ENCODE measurements around the gene PAPOLA.
"Not testable (repeated sequence)": the region's sequence is repeated elsewhere in the genome, so short reads cannot be mapped to it uniquely, and the experiment has no call there.

Gene PAPOLA

GRCh38 chr14:96501740-96502620 lies at the start of gene PAPOLA:
TSS of gene PAPOLA (plus strand) at chr14:96502382. CDS start at chr14:96502593, 211 bp downstream.
- DNase-seq (ENCODE audit: low spot score in 2 of 2) (peak; percentile 90 to 98), ATAC-seq (peak; percentile 96)
- peak within 1 kb of the TSS; percentile 94 for H3K4me3 Mint-ChIP-seq
- H3K27ac Mint-ChIP-seq, result peak within 1 kb of the TSS; percentile 100
- no peaks in the 10 kb centered on the region for H3K9me3 Mint-ChIP-seq
- peaks cover 46% of the 10 kb centered on the region for H3K4me1 Mint-ChIP-seq
- H3K36me3 Mint-ChIP-seq, result peaks cover 40% of the 10 kb centered on the region

GRCh38 chr14:96452684-96453083 lies 49.5 kb upstream of the PAPOLA start:
- H3K36me3 Mint-ChIP-seq, result no peaks in the 10 kb centered on the region
- no peak for ATAC-seq
- no peaks in the 10 kb centered on the region for H3K4me1 Mint-ChIP-seq
- no peak for DNase-seq (ENCODE audit: low spot score in 2 of 2)
- no peaks in the 10 kb centered on the region for H3K9me3 Mint-ChIP-seq
- no peak overlapping the region for H3K4me3 Mint-ChIP-seq
- no peak overlapping the region for H3K27ac Mint-ChIP-seq

- ATAC-seq, result peak; percentile 39
- Mint-ChIP-seq H3K27ac (no peak overlapping the region), H3K36me3 (no peaks in the 10 kb centered on the region), H3K9me3 (no peaks in the 10 kb centered on the region), H3K4me1 (no peaks in the 10 kb centered on the region), H3K4me3 (no peak overlapping the region)
- DNase-seq (ENCODE audit: low spot score in 2 of 2), result no peak
These were observed 46.6 kb upstream of the PAPOLA start for GRCh38 chr14:96455588-96455987.

DNA sequence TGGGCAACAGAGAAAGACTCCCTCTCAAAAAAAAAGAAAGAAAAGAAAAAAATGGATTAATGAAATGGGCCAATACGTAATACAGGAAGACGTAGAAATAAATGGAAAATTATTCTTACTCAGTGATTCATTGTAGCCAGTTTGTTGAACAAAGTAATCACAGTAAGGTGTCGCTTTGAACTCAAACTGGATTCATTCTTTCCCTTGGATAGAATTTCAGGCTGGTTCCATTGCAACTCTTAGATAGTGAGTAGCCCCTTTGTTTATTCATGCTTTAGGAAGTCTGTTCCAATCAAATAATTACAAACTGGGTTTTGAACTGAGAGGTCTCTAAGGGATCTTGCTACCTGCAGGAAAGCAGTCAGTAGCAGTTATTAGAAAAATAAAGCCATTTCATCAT lies 42.3 kb upstream of the PAPOLA start:
- Mint-ChIP-seq H3K9me3 (no peaks in the 10 kb centered on the region), H3K4me3 (no peak overlapping the region), H3K27ac (no peak overlapping the region), H3K36me3 (no peaks in the 10 kb centered on the region), H3K4me1 (no peaks in the 10 kb centered on the region)
- no peak for DNase-seq (ENCODE audit: low spot score in 2 of 2)
- no peak for ATAC-seq

GRCh38 chr14:96461950-96462798 lies 40.0 kb upstream of the PAPOLA start:
- H3K36me3 Mint-ChIP-seq, result no peaks in the 10 kb centered on the region

DNA sequence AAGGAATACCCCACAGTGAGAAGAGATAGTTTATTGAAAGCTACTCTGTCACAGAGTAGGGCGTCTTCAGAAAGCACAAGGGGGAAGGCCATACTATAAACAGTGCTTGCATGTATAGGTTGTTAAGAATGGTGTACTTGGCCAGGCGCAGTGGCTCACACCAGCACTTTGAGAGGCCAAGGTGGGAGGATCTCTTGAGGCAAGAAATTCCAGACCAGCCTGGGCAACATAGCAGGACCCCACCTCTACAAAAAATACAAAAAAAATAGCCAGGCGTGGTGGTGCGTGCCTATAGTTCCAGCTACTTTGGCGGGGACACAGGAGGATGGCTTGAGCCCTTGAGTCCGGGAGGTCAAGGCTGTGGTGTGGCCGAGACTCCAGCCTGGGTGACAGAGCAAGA lies 38.0 kb upstream of the PAPOLA start:
- DNase-seq (ENCODE audit: low spot score in 2 of 2) (no peak), ATAC-seq (no peak)
- Mint-ChIP-seq H3K9me3 (no peaks in the 10 kb centered on the region), H3K27ac (no peak overlapping the region), H3K4me1 (no peaks in the 10 kb centered on the region), H3K36me3 (no peaks in the 10 kb centered on the region), H3K4me3 (no peak overlapping the region)

More at GRCh38 chr14:96461950-96462798, 40.0 kb upstream of the PAPOLA start:
- Mint-ChIP-seq H3K4me3 (no peak overlapping the region), H3K9me3 (no peaks in the 10 kb centered on the region), H3K4me1 (no peaks in the 10 kb centered on the region), H3K27ac (no peak overlapping the region)
- ATAC-seq, result no peak
- DNase-seq (ENCODE audit: low spot score in 2 of 2), result no peak

DNA sequence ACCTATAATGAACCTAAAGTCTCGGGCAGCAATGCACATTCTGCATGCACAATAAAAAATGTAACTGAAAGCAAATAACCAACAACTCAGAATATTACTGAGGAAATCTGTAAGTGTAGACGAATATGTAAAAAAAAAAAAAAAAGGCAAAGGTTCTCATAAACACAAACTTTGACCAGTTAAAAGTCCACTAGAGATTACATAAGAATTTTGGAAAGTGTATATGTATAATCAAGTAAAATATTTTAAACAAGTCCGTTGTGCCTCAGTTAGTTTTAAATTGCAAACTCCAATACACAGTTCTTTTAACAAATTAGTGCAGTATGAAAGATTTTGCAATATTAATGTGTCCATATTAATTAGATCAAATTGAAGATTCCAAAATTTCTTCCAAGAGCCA lies 35.3 kb upstream of the PAPOLA start:
- no peaks in the 10 kb centered on the region for H3K4me1 Mint-ChIP-seq
- ATAC-seq, result no peak

GRCh38 chr14:96470331-96470730 lies 31.9 kb upstream of the PAPOLA start:
- DNase-seq (ENCODE audit: low spot score in 2 of 2) (no peak), ATAC-seq (no peak)
- H3K4me1 Mint-ChIP-seq, result no peaks in the 10 kb centered on the region
- no peaks in the 10 kb centered on the region for H3K36me3 Mint-ChIP-seq
- no peaks in the 10 kb centered on the region for H3K9me3 Mint-ChIP-seq
- H3K27ac Mint-ChIP-seq, result no peak overlapping the region
- H3K4me3 Mint-ChIP-seq, result no peak overlapping the region

More for the DNA sequence above, 35.3 kb upstream of the PAPOLA start:
- no peak for DNase-seq (ENCODE audit: low spot score in 2 of 2)
- Mint-ChIP-seq H3K36me3 (no peaks in the 10 kb centered on the region), H3K27ac (no peak overlapping the region), H3K9me3 (no peaks in the 10 kb centered on the region), H3K4me3 (no peak overlapping the region)

DNA sequence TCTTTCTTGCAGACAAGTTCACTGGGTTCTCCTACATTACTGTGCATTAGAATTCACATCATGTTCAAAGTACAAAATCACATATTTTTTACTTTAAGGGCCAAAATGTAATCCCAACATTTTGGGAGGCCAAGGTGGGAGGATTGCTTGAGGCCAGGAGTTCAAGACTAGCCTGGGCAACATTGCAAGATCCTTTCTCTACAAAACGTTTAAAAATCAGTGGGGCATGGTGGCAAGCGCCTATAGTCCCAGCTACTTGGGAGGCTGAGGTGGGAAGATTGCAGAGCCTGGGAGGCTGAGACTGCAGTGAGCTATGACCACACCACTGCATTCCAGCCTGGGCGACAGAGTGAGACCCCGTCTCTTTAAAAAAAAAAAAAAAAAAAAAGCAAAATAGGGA lies 31.2 kb upstream of the PAPOLA start:
- H3K4me1 Mint-ChIP-seq; ATAC-seq; DNase-seq (ENCODE audit: low spot score in 2 of 2); H3K36me3 Mint-ChIP-seq; H3K9me3 Mint-ChIP-seq; H3K27ac Mint-ChIP-seq; H3K4me3 Mint-ChIP-seq: not testable (repeated sequence)

- no peak for DNase-seq (ENCODE audit: low spot score in 2 of 2)
- H3K4me1 Mint-ChIP-seq, result no peaks in the 10 kb centered on the region
- ATAC-seq, result no peak
- no peak overlapping the region for H3K27ac Mint-ChIP-seq
- no peak overlapping the region for H3K4me3 Mint-ChIP-seq
- H3K9me3 Mint-ChIP-seq, result no peaks in the 10 kb centered on the region
- no peaks in the 10 kb centered on the region for H3K36me3 Mint-ChIP-seq
These were observed 24.1 kb upstream of the PAPOLA start for GRCh38 chr14:96478119-96478518.

DNA sequence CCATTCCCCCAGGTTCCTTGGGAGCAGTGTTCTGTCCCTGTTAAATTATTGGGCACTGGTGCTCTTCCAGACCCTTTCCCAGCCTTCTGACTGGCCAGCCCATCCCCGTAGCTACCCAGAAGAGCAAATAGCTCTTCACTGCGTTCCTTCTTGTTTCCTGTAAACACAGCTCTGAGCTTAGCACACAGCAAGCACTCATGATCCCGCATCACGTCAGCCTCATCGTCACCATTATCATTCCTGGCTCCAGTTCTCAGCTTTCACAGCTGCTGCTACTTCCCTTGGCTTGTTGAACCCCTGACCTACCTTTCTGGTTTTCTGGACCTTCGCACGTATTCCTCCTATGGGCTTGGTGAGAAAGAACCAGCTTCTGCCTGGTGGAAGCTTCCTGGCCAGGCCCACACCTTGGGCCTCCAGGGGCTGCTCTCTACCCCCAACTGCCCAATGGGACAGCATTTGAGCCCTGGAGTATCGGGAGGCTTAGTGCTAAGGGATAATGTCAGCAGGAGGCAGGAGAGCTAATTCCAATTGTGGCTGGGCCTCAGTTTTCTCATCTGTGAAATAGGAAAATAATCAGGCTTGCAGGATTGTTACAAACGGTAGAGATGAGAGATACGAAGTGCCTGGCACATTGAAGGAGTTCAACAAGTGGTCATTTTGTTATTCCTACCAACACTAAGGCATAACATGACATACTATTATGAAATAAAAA lies 22.6 kb upstream of the PAPOLA start:
- Mint-ChIP-seq H3K4me3 (no peak overlapping the region), H3K36me3 (no peaks in the 10 kb centered on the region), H3K9me3 (no peaks in the 10 kb centered on the region), H3K27ac (no peak overlapping the region), H3K4me1 (no peaks in the 10 kb centered on the region)
- ATAC-seq (no peak), DNase-seq (ENCODE audit: low spot score in 2 of 2) (no peak)

DNA sequence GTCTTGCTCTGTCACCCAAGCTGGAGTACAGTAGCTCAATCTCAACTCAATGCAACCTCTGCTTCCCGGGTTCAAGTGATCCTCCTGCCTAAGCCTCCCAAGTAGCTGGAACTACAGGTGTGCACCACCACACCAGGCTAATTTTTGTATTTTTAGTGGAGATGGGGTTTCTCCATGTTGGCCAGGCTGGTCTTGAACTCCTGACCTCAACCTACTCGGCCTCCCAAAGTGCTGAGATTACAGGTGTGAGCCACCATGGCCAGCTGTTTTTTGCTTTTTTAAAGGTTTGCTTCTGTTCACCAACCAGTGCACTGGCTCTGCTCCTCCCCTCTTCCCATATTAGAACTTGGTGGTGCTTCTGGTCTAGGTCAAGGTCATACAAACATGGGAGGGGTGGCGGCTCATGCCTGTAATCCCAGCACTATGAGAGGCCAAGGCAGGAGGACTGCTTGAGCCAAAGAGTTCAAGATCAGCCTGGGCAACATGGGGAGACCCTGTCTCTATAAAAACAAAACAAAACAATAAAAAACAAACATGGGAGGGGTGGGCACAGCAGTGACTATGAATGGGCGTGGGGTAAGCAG lies 20.4 kb upstream of the PAPOLA start:
- Mint-ChIP-seq H3K4me3 (no peak overlapping the region), H3K27ac (no peak overlapping the region), H3K4me1 (no peaks in the 10 kb centered on the region), H3K9me3 (no peaks in the 10 kb centered on the region), H3K36me3 (no peaks in the 10 kb centered on the region)
- ATAC-seq (no peak), DNase-seq (ENCODE audit: low spot score in 2 of 2) (no peak)

GRCh38 chr14:96482986-96483385 lies 19.2 kb upstream of the PAPOLA start:
- no peaks in the 10 kb centered on the region for H3K9me3 Mint-ChIP-seq
- H3K27ac Mint-ChIP-seq, result no peak overlapping the region
- no peaks in the 10 kb centered on the region for H3K36me3 Mint-ChIP-seq
- H3K4me3 Mint-ChIP-seq, result no peak overlapping the region
- H3K4me1 Mint-ChIP-seq, result no peaks in the 10 kb centered on the region
- DNase-seq (ENCODE audit: low spot score in 2 of 2) (no peak), ATAC-seq (no peak)

DNA sequence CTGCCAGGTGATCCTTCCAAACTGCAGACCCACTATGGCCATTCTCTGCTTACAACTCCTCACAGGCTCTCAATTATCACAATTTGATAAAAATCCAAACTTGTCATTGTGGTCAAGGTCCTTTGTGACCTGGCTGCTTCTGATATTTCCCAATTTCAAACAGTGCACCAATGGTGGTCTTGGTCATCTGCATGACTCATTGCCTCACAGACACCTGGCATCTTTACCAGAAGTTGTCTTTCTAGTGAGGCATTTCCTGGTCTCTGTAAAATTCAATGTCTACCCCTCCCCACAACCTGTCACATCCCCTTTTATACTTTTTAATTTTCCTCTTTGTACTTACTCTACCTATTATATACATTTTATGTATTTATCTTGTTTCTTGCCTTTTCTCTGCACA lies 17.8 kb upstream of the PAPOLA start:
- H3K27ac Mint-ChIP-seq, result no peak overlapping the region
- no peaks in the 10 kb centered on the region for H3K36me3 Mint-ChIP-seq
- H3K9me3 Mint-ChIP-seq, result no peaks in the 10 kb centered on the region
- no peak for DNase-seq (ENCODE audit: low spot score in 2 of 2)
- no peak overlapping the region for H3K4me3 Mint-ChIP-seq
- H3K4me1 Mint-ChIP-seq, result no peaks in the 10 kb centered on the region
- ATAC-seq, result no peak

GRCh38 chr14:96486705-96487104 lies 15.5 kb upstream of the PAPOLA start:
- ATAC-seq, result no peak
- H3K36me3 Mint-ChIP-seq, result no peaks in the 10 kb centered on the region
- no peaks in the 10 kb centered on the region for H3K9me3 Mint-ChIP-seq

More at GRCh38 chr14:96486705-96487104, 15.5 kb upstream of the PAPOLA start:
- H3K4me1 Mint-ChIP-seq, result no peaks in the 10 kb centered on the region
- DNase-seq (ENCODE audit: low spot score in 2 of 2), result no peak
- H3K27ac Mint-ChIP-seq, result no peak overlapping the region
- H3K4me3 Mint-ChIP-seq, result no peak overlapping the region

Data from stimulated activated effector memory CD8-positive, alpha-beta T cell treated with anti-CD3 and anti-CD28 coated beads, Interleukin-12 subunit alpha, Interleukin-12 subunit beta, amount 100 ng/mL, for 72 hours (primary cell).